ENCODE results near the gene TWIST2.

TWIST2 gene

GRCh38 chr2:238924796-238925195 lies 76.9 kb downstream of the TWIST2 start:
- Histone ChIP-seq H3K4me1 (peaks cover 0 to 15% (median under 1%) of the 10 kb centered on the region in 4 donors), H3K27ac (no peak overlapping the region), H3K36me3 (no peaks in the 10 kb centered on the region), H3K4me3 (no peak overlapping the region), H3K9me3 (no peaks in the 10 kb centered on the region), H3K27me3 (peaks cover 0 to 4% of the 10 kb centered on the region in 2 donors)
- DNase-seq, result peak in 1 of 2 donors; percentile 50
- intact Hi-C loops (cut with DNase I; ENCODE audit: low total_unique reads), result no loop called here
- TF ChIP-seq, protein P1, sequence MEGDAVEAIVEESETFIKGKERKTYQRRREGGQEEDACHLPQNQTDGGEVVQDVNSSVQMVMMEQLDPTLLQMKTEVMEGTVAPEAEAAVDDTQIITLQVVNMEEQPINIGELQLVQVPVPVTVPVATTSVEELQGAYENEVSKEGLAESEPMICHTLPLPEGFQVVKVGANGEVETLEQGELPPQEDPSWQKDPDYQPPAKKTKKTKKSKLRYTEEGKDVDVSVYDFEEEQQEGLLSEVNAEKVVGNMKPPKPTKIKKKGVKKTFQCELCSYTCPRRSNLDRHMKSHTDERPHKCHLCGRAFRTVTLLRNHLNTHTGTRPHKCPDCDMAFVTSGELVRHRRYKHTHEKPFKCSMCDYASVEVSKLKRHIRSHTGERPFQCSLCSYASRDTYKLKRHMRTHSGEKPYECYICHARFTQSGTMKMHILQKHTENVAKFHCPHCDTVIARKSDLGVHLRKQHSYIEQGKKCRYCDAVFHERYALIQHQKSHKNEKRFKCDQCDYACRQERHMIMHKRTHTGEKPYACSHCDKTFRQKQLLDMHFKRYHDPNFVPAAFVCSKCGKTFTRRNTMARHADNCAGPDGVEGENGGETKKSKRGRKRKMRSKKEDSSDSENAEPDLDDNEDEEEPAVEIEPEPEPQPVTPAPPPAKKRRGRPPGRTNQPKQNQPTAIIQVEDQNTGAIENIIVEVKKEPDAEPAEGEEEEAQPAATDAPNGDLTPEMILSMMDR (IDR thresholded peaks at IDR 0.05), result no peak

GRCh38 chr2:238925281-238925680 lies 77.4 kb downstream of the TWIST2 start:
- intact Hi-C loops (cut with DNase I; ENCODE audit: low total_unique reads), result no loop called here
- Histone ChIP-seq H3K36me3 (no peaks in the 10 kb centered on the region), H3K27me3 (peaks cover 0 to 4% of the 10 kb centered on the region in 2 donors), H3K9me3 (no peaks in the 10 kb centered on the region), H3K4me3 (no peak overlapping the region), H3K27ac (no peak overlapping the region), H3K4me1 (peaks cover 0 to 20% (median 3%) of the 10 kb centered on the region in 4 donors)
- peak in 1 of 2 donors; percentile 34 for DNase-seq
- TF ChIP-seq, protein P1 (IDR thresholded peaks at IDR 0.05), result no peak

DNA sequence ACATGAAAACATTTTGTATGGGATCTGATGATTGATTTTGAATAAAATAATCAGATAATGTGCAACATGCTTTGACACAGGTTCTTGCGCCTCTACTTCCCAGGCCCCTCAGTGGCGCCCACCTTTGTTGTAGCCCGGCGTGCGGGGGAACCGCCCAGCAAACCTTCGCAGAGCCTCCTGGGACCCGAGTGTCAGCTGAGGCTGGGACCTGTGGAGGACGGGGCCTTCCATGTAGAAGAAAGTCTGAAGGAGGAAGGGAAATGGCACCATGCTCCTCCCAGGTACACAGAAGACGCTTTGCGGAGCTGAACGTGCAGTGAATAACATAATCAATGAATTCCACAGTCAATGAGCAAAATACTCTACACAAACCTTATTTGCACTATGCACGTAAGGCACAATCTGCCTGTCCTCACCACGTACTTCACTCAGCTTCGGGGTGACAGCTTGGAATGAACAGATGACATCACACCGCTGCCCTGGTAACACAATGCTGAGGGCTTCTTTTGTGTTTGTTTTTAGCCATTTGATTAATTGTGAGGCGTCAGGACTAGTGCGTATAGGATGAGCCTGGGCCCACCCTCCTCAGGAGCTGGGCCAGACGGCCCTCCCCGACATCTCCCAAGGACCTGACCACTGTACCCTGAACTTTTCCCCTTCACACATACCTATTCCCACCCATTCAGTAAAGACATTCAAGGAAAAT lies 78.1 kb downstream of the TWIST2 start:
- no peaks in the 10 kb centered on the region for H3K36me3 ChIP-seq
- H3K4me1 ChIP-seq, result peaks cover 0 to 22% (median 3%) of the 10 kb centered on the region in 4 donors
- no peak overlapping the region for H3K4me3 ChIP-seq
- no peaks in the 10 kb centered on the region for H3K9me3 ChIP-seq
- H3K27ac ChIP-seq, result no peak overlapping the region
- intact Hi-C loops (cut with DNase I; ENCODE audit: low total_unique reads), result no loop called here
- H3K27me3 ChIP-seq, result peaks cover 0 to 4% of the 10 kb centered on the region in 2 donors
- DNase-seq, result peak in 1 of 2 donors; percentile 61
- TF ChIP-seq, protein P1 (IDR thresholded peaks at IDR 0.05), result no peak

GRCh38 chr2:238926761-238927611 lies 79.1 kb downstream of the TWIST2 start:
- Histone ChIP-seq H3K4me1 (peaks cover 0 to 22% (median 3%) of the 10 kb centered on the region in 4 donors), H3K4me3 (no peak overlapping the region), H3K27ac (no peak overlapping the region), H3K9me3 (peaks cover 0 to under 1% (median 0%) of the 10 kb centered on the region in 3 donors), H3K36me3 (no peaks in the 10 kb centered on the region), H3K27me3 (peaks cover 0 to 4% of the 10 kb centered on the region in 2 donors)
- intact Hi-C loops (cut with DNase I; ENCODE audit: low total_unique reads), result no loop called here
- TF ChIP-seq, protein P1 (IDR thresholded peaks at IDR 0.05), result no peak
- peak; percentile 21 to 61 for DNase-seq

DNA sequence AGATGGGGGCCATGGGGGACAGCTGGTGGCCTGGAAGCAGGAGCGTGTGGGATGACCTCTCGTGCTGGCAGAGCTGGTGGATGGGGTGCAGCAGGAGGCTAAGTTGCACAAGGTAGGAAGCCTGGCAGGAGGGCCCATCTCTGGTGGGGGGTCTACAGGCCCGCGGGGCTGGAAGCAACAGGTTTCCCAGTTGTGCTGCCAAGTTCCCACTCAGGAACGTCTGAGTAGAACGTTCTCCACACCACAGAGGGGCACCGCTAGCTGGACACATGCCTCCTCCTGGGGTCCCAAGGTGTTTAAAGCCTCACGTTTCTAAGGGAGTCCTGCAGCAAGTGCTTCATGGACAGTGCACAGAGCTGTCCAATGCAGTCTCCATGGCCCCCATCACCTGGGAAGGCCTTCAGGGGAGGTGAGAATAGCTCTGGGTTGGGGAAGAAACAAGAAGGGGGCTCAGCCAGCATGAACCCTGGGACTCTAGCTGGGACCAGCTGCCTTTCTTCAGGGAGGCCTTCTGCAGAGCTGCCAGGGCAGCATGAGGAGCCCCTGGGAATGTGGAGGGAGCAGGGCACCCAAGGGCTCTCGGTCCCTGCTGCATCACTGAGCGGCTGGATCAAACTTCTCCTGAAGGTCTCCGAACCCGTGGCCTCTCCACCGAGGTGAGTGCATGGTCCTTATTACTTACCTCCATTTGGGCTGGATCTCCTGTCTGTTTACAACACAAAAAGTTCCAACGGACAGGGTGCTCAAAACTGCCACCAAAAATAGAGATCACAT lies 80.0 kb downstream of the TWIST2 start:
- no peak overlapping the region for H3K4me3 ChIP-seq
- peaks cover 0 to 6% (median 0%) of the 10 kb centered on the region in 3 donors for H3K9me3 ChIP-seq
- H3K36me3 ChIP-seq, result no peaks in the 10 kb centered on the region
- DNase-seq, result peak; percentile 16 to 58
- no peak overlapping the region for H3K27ac ChIP-seq
- TF ChIP-seq, protein P1 (IDR thresholded peaks at IDR 0.05), result no peak
- intact Hi-C loops (cut with DNase I; ENCODE audit: low total_unique reads), result no loop called here
- peaks cover 0 to 22% (median 3%) of the 10 kb centered on the region in 4 donors for H3K4me1 ChIP-seq
- H3K27me3 ChIP-seq, result no peaks in the 10 kb centered on the region
